ENCODE data around the gene DOCK2.

GRCh38 chr5:170071748-170072147 is 434.7 kb downstream of the DOCK2 start:
- TF ChIP-seq EZH2 (IDR thresholded peaks at IDR 0.05; ENCODE audit: borderline replicate concordance, low read depth, low read length, poor library complexity, severe bottlenecking) = no peak
- TF ChIP-seq CTCF (conservative IDR thresholded peaks at IDR 0.05; ENCODE audit: low read depth, low read length) = no peak

Measured in A673 (cell line).